ENCODE measurements around the gene NDRG4. TPM values are rescaled to one million over a fixed set of nuclear protein-coding genes. Genes with fewer than 3 reads are reported as not detected.

The NDRG4 gene
- total RNA-seq, 1 donor from 2014 or later, result 150 TPM

- no peak for DNase-seq (ENCODE audit: low spot score in 2 of 2)
- Histone ChIP-seq H3K36me3 (peaks cover 92 to 97% of the 10 kb centered on the region in 2 donors), H3K27ac (no peak overlapping the region), H3K4me3 (no peak overlapping the region), H3K27me3 (no peaks in the 10 kb centered on the region), H3K9me3 (no peaks in the 10 kb centered on the region), H3K4me1 (no peaks in the 10 kb centered on the region)
- no peak for TF ChIP-seq CTCF (IDR thresholded peaks at IDR 0.05)
- intact Hi-C loops (cut with DNase I), result no loop called here
Observed at GRCh38 chr16:58532414-58532813, 32.5 kb downstream of the NDRG4 start.

GRCh38 chr16:58533751-58534470 lies 34.0 kb downstream of the NDRG4 start:
- TF ChIP-seq CTCF (IDR thresholded peaks at IDR 0.05), result no peak
- no peaks in the 10 kb centered on the region for H3K9me3 ChIP-seq
- intact Hi-C loops (cut with DNase I), result no loop called here
- peaks cover 95 to 98% of the 10 kb centered on the region in 2 donors for H3K36me3 ChIP-seq
- H3K4me1 ChIP-seq, result no peaks in the 10 kb centered on the region
- H3K27me3 ChIP-seq, result no peaks in the 10 kb centered on the region
- H3K4me3 ChIP-seq, result no peak overlapping the region
- H3K27ac ChIP-seq, result no peak overlapping the region
- DNase-seq (ENCODE audit: low spot score in 2 of 2), result no peak

GRCh38 chr16:58535100-58535499 lies 35.2 kb downstream of the NDRG4 start:
- no peak for DNase-seq (ENCODE audit: low spot score in 2 of 2)
- H3K4me3 ChIP-seq, result no peak overlapping the region
- H3K27ac ChIP-seq, result no peak overlapping the region
- TF ChIP-seq CTCF (IDR thresholded peaks at IDR 0.05), result no peak
- no peaks in the 10 kb centered on the region for H3K27me3 ChIP-seq
- no peaks in the 10 kb centered on the region for H3K9me3 ChIP-seq
- H3K4me1 ChIP-seq, result no peaks in the 10 kb centered on the region
- intact Hi-C loops (cut with DNase I), result no loop called here
- peaks cover 92 to 98% of the 10 kb centered on the region in 2 donors for H3K36me3 ChIP-seq

- Histone ChIP-seq H3K27ac (no peak overlapping the region), H3K9me3 (no peaks in the 10 kb centered on the region), H3K36me3 (peaks cover 93 to 98% of the 10 kb centered on the region in 2 donors), H3K4me1 (no peaks in the 10 kb centered on the region), H3K27me3 (no peaks in the 10 kb centered on the region), H3K4me3 (no peak overlapping the region)
- no peak for DNase-seq (ENCODE audit: low spot score in 2 of 2)
- intact Hi-C loops (cut with DNase I), result no loop called here
- TF ChIP-seq CTCF (IDR thresholded peaks at IDR 0.05), result no peak
Observed at GRCh38 chr16:58536278-58536677, 36.3 kb downstream of the NDRG4 start.

GRCh38 chr16:58537124-58537906 lies 37.4 kb downstream of the NDRG4 start:
- intact Hi-C loops (cut with DNase I), result no loop called here
- DNase-seq (ENCODE audit: low spot score in 2 of 2), result no peak
- no peaks in the 10 kb centered on the region for H3K9me3 ChIP-seq
- no peak for TF ChIP-seq CTCF (IDR thresholded peaks at IDR 0.05)
- no peaks in the 10 kb centered on the region for H3K27me3 ChIP-seq
- H3K27ac ChIP-seq, result no peak overlapping the region
- H3K36me3 ChIP-seq, result peaks cover 93 to 98% of the 10 kb centered on the region in 2 donors
- H3K4me1 ChIP-seq, result no peaks in the 10 kb centered on the region
- no peak overlapping the region for H3K4me3 ChIP-seq
